GM23338 (cell line): ENCODE measurements around the gene MAST2. TPM values are rescaled to one million over a fixed set of nuclear protein-coding genes. Genes with fewer than 3 reads are reported as not detected.

Experiments used
- ATAC-seq: fragments of 200-7000 bp; cut with Tn5 transposase; 3 replicates; pipeline ENCODE4 v1.9.1; 2020
- DNase-seq: peaks from one replicate; pipeline ENCODE4 v3.0.0-alpha.2; 2015; ENCODE audit warnings: low spot score
- H2AFZ ChIP-seq: fragments of 200-600 bp; sonication (generic); 2 replicates; pipeline ENCODE4 v1.8.0; 2016; ENCODE audit warnings: antibody characterized with exemption, mild to moderate bottlenecking, moderate library complexity
- H3F3A ChIP-seq: fragments of 200-600 bp; sonication (generic); replicated peaks from 2 replicates; pipeline ENCODE4 v1.8.0; 2017; ENCODE audit warnings: antibody characterized with exemption, mixed run types, low read depth
- H3K27ac ChIP-seq: fragments of 200-600 bp; sonication (generic); 2 replicates; pipeline ENCODE4 v1.6.1; 2016; ENCODE audit warnings: low read depth
- H3K27me3 ChIP-seq: fragments of 200-600 bp; sonication (generic); 2 replicates; pipeline ENCODE4 v1.8.0; 2016; ENCODE audit warnings: mild to moderate bottlenecking, mixed run types, moderate library complexity; ENCODE audit not compliant: insufficient read depth
- H3K36me3 ChIP-seq: fragments of 200-600 bp; sonication (generic); 2 replicates; pipeline ENCODE4 v1.8.0; 2016; ENCODE audit warnings: mild to moderate bottlenecking; ENCODE audit not compliant: insufficient read depth
- H3K4me1 ChIP-seq: fragments of 200-600 bp; sonication (generic); 2 replicates; pipeline ENCODE4 v1.8.0; 2016; ENCODE audit warnings: mild to moderate bottlenecking, moderate library complexity; ENCODE audit not compliant: insufficient read depth
- H3K4me2 ChIP-seq: fragments of 200-600 bp; sonication (generic); 2 replicates; pipeline ENCODE4 v1.7.1; 2017; ENCODE audit warnings: mixed run types
- H3K4me3 ChIP-seq: fragments of 200-600 bp; sonication (generic); 2 replicates; pipeline ENCODE4 v1.6.1; 2016; ENCODE audit warnings: mixed run types
- H3K79me2 ChIP-seq: fragments of 200-600 bp; sonication (generic); replicated peaks from 2 replicates; pipeline ENCODE4 v1.8.0; 2017; ENCODE audit warnings: mild to moderate bottlenecking; ENCODE audit not compliant: insufficient read depth
- H3K9me2 ChIP-seq: fragments of 200-600 bp; sonication (generic); 2 replicates; pipeline ENCODE4 v1.8.0; 2017; ENCODE audit not compliant: insufficient read depth
- H4K20me1 ChIP-seq: fragments of 200-600 bp; sonication (generic); replicated peaks from 2 replicates; pipeline ENCODE4 v1.8.0; 2017; ENCODE audit warnings: mild to moderate bottlenecking; ENCODE audit not compliant: insufficient read depth
- H3K27ac Mint-ChIP-seq: 2 replicates; pipeline ENCODE4 v1.8.0; 2020; ENCODE audit warnings: inconsistent platforms, mild to moderate bottlenecking, moderate library complexity, mixed read lengths
- H3K27me3 Mint-ChIP-seq: 3 replicates; pipeline ENCODE4 v1.8.0; 2022; ENCODE audit warnings: low read depth, mild to moderate bottlenecking, moderate library complexity, mixed read lengths, inconsistent platforms; ENCODE audit not compliant: insufficient read depth, poor library complexity
- H3K36me3 Mint-ChIP-seq: 3 replicates; pipeline ENCODE4 v1.8.0; 2021; ENCODE audit warnings: low read depth, mild to moderate bottlenecking, inconsistent platforms, moderate library complexity, mixed read lengths
- H3K4me1 Mint-ChIP-seq: 3 replicates; pipeline ENCODE4 v1.8.0; 2020; ENCODE audit warnings: mild to moderate bottlenecking, inconsistent platforms, mixed read lengths
- H3K4me3 Mint-ChIP-seq: 3 replicates; pipeline ENCODE4 v1.8.0; 2021; ENCODE audit warnings: moderate library complexity, mild to moderate bottlenecking, inconsistent platforms, mixed read lengths
- H3K9me3 Mint-ChIP-seq: 3 replicates; pipeline ENCODE4 v1.8.0; 2020; ENCODE audit warnings: moderate library complexity, mild to moderate bottlenecking, inconsistent platforms, mixed read lengths
- CREB1 ChIP-seq: fragments of 250-450 bp; sonication (Bioruptor Pico); IDR thresholded peaks from 2 replicates; pipeline ENCODE4 v1.5.0; 2020; ENCODE audit warnings: low read depth, mild to moderate bottlenecking, moderate library complexity
- CTCF ChIP-seq, 2 experiments: fragments of 200-600 bp in 1 of 2; sonication (generic) in 1 of 2; conservative IDR thresholded peaks; 2 replicates each; pipeline versions ENCODE4 v1.5.1 to v1.6.1; 2016 to 2017; ENCODE audit warnings: antibody characterized with exemption in 2 of 2, low read depth in 2 of 2, mild to moderate bottlenecking in 2 of 2, moderate library complexity in 1 of 2
- ETS1 ChIP-seq: IDR thresholded peaks from 2 replicates; pipeline ENCODE4 v1.6.1; 2016; ENCODE audit warnings: antibody characterized with exemption
- EZH2 ChIP-seq: fragments of 200-600 bp; sonication (generic); IDR thresholded peaks from one replicate; pipeline ENCODE4 v1.8.0; 2017; ENCODE audit warnings: antibody characterized with exemption, mild to moderate bottlenecking, low read depth; ENCODE audit not compliant: unreplicated experiment
- EZH2phosphoT487 ChIP-seq: fragments of 200-600 bp; sonication (generic); IDR thresholded peaks from one replicate; pipeline ENCODE4 v1.8.1; 2018; ENCODE audit warnings: antibody characterized with exemption; ENCODE audit not compliant: unreplicated experiment
- POLR2AphosphoS5 ChIP-seq: IDR thresholded peaks from 2 replicates; pipeline ENCODE4 v1.6.1; 2016; ENCODE audit warnings: antibody characterized with exemption, low read depth
- REST ChIP-seq: IDR thresholded peaks from one replicate; pipeline ENCODE4 v1.6.1; 2018; ENCODE audit warnings: antibody characterized with exemption; ENCODE audit not compliant: unreplicated experiment
- STAT1 ChIP-seq: IDR thresholded peaks from one replicate; pipeline ENCODE4 v1.6.1; 2016; ENCODE audit warnings: antibody characterized with exemption; ENCODE audit not compliant: unreplicated experiment
- ZNF114 ChIP-seq: fragments of 250-450 bp; sonication (Bioruptor Pico); IDR thresholded peaks from 2 replicates; pipeline ENCODE4 v1.5.0; 2020; ENCODE audit warnings: mild to moderate bottlenecking, moderate library complexity
- ZNF331 ChIP-seq: fragments of 250-450 bp; sonication (Bioruptor Pico); IDR thresholded peaks from 2 replicates; pipeline ENCODE4 v1.5.0; 2020; ENCODE audit warnings: low read depth, mild to moderate bottlenecking, moderate library complexity
- polyA plus RNA-seq: library from polyadenylated mRNA; unstranded; fragments of >200 nt; fragmentation: Nextera tagmentation; extraction: Ambion mirVana; gene quantifications from 2 replicates; pipeline ENCODE4 v1.2.1, GENCODE V29; 2016
- total RNA-seq: library from RNA; depleted of rRNA; stranded (reverse); fragments of >200 nt; shearing (Covaris generic); gene quantifications from 2 replicates; pipeline ENCODE4 v1.2.3, GENCODE V29; 2014

Gene MAST2
- total and polyA plus RNA-seq, 2 experiments from 2014 or later = 11.5 to 57.7 TPM

GRCh38 chr1:46012236-46012635, 208.8 kb downstream of the MAST2 start (continued):
- TF ChIP-seq CTCF (conservative IDR thresholded peaks at IDR 0.05; ENCODE audit: low read depth in 2 of 2) (no peak), ZNF114 (CRISPR knock-in tag) (no peak)

- Mint-ChIP-seq H3K27ac (no peak overlapping the region), H3K4me1 (no peaks in the 10 kb centered on the region), H3K9me3 (peaks cover 4% of the 10 kb centered on the region; the same call in 2 of the 3 replicates), H3K4me3 (no peak overlapping the region), H3K27me3 (no peaks in the 10 kb centered on the region), H3K36me3 (peaks cover 43% of the 10 kb centered on the region)
- Histone ChIP-seq H3K9me2 (no peaks in the 10 kb centered on the region), H3K4me1 (no peaks in the 10 kb centered on the region), H4K20me1 (0 out of 2 replicates have a peak, but pooled peaks cover 4% of the 10 kb centered on the region), H3K79me2 (no peaks in the 10 kb centered on the region), H3F3A (no peaks in the 10 kb centered on the region), H3K36me3 (peaks cover 7% of the 10 kb centered on the region; the same call in 1 of the 2 replicates), H3K27ac (no peak overlapping the region), H3K4me2 (no peak overlapping the region), H2AFZ (no peak overlapping the region), H3K27me3 (no peaks in the 10 kb centered on the region), H3K4me3 (no peak overlapping the region)
- ATAC-seq (no peak), DNase-seq (no peak)
- TF ChIP-seq CTCF (conservative IDR thresholded peaks at IDR 0.05; ENCODE audit: low read depth in 2 of 2) = no peak
- TF ChIP-seq ETS1 = no peak
- no peak for TF ChIP-seq STAT1
- no peak for TF ChIP-seq CREB1
- no peak for TF ChIP-seq EZH2
- TF ChIP-seq REST = no peak
- TF ChIP-seq ZNF331 = no peak
- no peak for TF ChIP-seq EZH2phosphoT487
- TF ChIP-seq POLR2AphosphoS5 = no peak
Measured at GRCh38 chr1:46013581-46013980, 210.2 kb downstream of the MAST2 start.
